Osteoblast (primary cell): ENCODE results near the gene LTB4R2. TPM values are rescaled to one million over a fixed set of nuclear protein-coding genes. Genes with fewer than 3 reads are reported as not detected.
A peak's percentile ranks its signal among the peaks of the same experiment; 100 is the strongest.

Experiments
- DNase-seq: peaks from one replicate; pipeline ENCODE4 v3.0.0; 2011; ENCODE audit warnings: low spot score, mixed read lengths; ENCODE audit not compliant: insufficient read length; ENCODE audit errors: missing footprints
- H2AFZ ChIP-seq: 2 replicates; pipeline ENCODE4 v1.6.0; 2011; ENCODE audit warnings: mild to moderate bottlenecking, low read length
- H3K27ac ChIP-seq: 2 replicates; pipeline ENCODE4 v1.5.1; 2011; ENCODE audit warnings: mild to moderate bottlenecking, low read depth, low read length, moderate library complexity
- H3K27me3 ChIP-seq: 2 replicates; pipeline ENCODE4 v1.6.0; 2012; ENCODE audit warnings: mild to moderate bottlenecking, control low read depth, inconsistent platforms, low read length, moderate library complexity; ENCODE audit not compliant: insufficient read depth
- H3K36me3 ChIP-seq: 2 replicates; pipeline ENCODE4 v1.5.1; 2011; ENCODE audit warnings: mild to moderate bottlenecking, low read length, control low read depth, moderate library complexity; ENCODE audit not compliant: insufficient read depth
- H3K4me1 ChIP-seq: 2 replicates; pipeline ENCODE4 v1.5.1; 2011; ENCODE audit warnings: mild to moderate bottlenecking, low read length, control low read depth, moderate library complexity; ENCODE audit not compliant: insufficient read depth
- H3K4me2 ChIP-seq: 2 replicates; pipeline ENCODE4 v1.6.0; 2011; ENCODE audit warnings: mild to moderate bottlenecking, low read length; ENCODE audit not compliant: insufficient read depth
- H3K4me3 ChIP-seq: fragments of 200-600 bp; sonication (generic); 3 replicates; pipeline ENCODE4 v1.5.1; 2012; ENCODE audit warnings: mild to moderate bottlenecking, low read length, inconsistent platforms; ENCODE audit not compliant: insufficient read depth
- H3K79me2 ChIP-seq: 2 replicates; pipeline ENCODE4 v1.6.0; 2012; ENCODE audit warnings: mild to moderate bottlenecking, low read length, control low read depth, inconsistent platforms; ENCODE audit not compliant: insufficient read depth
- H3K9me3 ChIP-seq: 2 replicates; pipeline ENCODE4 v1.5.1; 2011; ENCODE audit warnings: low read depth, low read length, control low read depth
- H4K20me1 ChIP-seq: 2 replicates; pipeline ENCODE4 v1.6.0; 2012; ENCODE audit warnings: mild to moderate bottlenecking, low read length, control low read depth; ENCODE audit not compliant: insufficient read depth
- total RNA-seq: library from RNA; depleted of rRNA; stranded (reverse); fragments of >200 nt; gene quantifications from 2 replicates; pipeline ENCODE4 v1.2.3, GENCODE V29; 2012
- TF ChIP-seq, protein P1 (sequence below): IDR thresholded peaks from 2 replicates; pipeline ENCODE4 v1.5.1; 2011; ENCODE audit warnings: mild to moderate bottlenecking, low read depth, low read length, moderate library complexity; ENCODE audit errors: extremely low read depth

Gene LTB4R2
- total RNA-seq, 1 donor, result 5.1 TPM

DNA sequence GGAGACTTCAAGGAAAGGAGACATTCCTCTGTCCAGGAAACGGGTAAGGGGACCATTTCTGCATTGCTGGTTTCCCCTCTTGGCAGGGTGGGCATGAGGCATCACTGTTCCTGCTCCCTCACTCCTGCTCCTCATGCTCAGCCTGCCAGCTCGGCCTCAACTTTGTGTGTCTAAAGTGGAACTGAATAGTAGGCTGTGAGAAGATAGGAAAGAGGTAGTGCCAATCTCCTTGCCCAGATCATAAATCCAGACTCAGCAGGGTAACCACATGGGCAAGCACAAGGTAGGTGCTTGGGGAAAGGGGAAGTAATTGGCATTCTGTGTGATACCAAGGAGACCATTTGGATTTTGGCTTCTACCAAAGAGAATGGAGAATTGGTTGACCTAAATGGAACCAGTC is 4.0 kb downstream of the LTB4R2 start:
- H3K4me3 ChIP-seq, result no peak overlapping the region
- TF ChIP-seq, protein P1, sequence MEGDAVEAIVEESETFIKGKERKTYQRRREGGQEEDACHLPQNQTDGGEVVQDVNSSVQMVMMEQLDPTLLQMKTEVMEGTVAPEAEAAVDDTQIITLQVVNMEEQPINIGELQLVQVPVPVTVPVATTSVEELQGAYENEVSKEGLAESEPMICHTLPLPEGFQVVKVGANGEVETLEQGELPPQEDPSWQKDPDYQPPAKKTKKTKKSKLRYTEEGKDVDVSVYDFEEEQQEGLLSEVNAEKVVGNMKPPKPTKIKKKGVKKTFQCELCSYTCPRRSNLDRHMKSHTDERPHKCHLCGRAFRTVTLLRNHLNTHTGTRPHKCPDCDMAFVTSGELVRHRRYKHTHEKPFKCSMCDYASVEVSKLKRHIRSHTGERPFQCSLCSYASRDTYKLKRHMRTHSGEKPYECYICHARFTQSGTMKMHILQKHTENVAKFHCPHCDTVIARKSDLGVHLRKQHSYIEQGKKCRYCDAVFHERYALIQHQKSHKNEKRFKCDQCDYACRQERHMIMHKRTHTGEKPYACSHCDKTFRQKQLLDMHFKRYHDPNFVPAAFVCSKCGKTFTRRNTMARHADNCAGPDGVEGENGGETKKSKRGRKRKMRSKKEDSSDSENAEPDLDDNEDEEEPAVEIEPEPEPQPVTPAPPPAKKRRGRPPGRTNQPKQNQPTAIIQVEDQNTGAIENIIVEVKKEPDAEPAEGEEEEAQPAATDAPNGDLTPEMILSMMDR, result no peak
- no peak overlapping the region for H3K4me2 ChIP-seq
- no peaks in the 10 kb centered on the region for H3K36me3 ChIP-seq
- H4K20me1 ChIP-seq, result no peaks in the 10 kb centered on the region
- no peaks in the 10 kb centered on the region for H3K79me2 ChIP-seq
- no peak overlapping the region for H3K27ac ChIP-seq
- peaks cover 23% of the 10 kb centered on the region for H3K4me1 ChIP-seq
- peak; percentile 69 for DNase-seq
- no peaks in the 10 kb centered on the region for H3K9me3 ChIP-seq
- no peak overlapping the region for H2AFZ ChIP-seq
- peaks cover 7% of the 10 kb centered on the region for H3K27me3 ChIP-seq

DNA sequence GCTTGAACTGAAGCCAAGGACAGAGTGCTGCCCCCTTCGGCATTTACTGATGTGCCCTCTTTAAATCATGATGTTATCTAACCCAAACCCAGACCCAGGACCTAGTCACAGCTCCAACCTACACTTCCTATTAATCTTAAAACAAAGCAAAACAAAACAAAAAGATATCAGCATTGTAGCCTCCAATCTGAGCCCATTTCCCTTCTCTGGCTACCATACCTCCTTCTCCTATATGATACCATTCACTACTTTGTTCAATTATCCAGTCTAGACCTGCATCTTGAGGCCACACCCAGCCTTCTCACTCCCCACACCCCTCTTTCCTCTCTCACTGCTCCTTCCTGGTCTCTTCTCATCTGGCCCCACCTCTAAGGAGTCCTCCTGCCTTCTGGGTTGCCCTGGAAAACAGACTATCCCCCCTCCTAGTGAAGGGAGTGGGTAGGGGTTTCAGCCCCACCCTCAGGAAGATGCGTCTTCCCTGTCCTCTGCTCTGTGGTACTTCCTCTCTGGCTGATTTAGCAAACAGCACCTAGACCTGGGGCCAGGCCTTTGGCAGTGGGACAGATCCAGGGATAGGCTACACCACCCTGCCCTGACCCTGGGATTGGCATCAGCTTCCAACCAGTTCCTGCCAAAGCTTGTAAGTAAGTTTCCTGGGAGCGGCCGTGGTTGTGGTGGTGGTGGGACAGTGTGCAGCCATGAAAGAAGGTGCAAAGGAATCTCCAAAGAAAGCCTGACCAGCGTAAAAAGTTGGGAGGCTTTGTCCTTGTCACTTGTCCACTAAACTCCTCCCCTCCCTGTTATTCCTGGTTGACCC is 4.6 kb downstream of the LTB4R2 start:
- H3K36me3 ChIP-seq, result no peaks in the 10 kb centered on the region
- no peaks in the 10 kb centered on the region for H3K79me2 ChIP-seq
- no peaks in the 10 kb centered on the region for H4K20me1 ChIP-seq
- TF ChIP-seq, protein P1, result no peak
- peak; percentile 70 for DNase-seq
- peaks cover 23% of the 10 kb centered on the region for H3K4me1 ChIP-seq
- no peak overlapping the region for H3K27ac ChIP-seq
- no peak overlapping the region for H3K4me3 ChIP-seq
- peaks cover 7% of the 10 kb centered on the region for H3K27me3 ChIP-seq
- no peak overlapping the region for H2AFZ ChIP-seq
- no peak overlapping the region for H3K4me2 ChIP-seq
- H3K9me3 ChIP-seq, result no peaks in the 10 kb centered on the region

DNA sequence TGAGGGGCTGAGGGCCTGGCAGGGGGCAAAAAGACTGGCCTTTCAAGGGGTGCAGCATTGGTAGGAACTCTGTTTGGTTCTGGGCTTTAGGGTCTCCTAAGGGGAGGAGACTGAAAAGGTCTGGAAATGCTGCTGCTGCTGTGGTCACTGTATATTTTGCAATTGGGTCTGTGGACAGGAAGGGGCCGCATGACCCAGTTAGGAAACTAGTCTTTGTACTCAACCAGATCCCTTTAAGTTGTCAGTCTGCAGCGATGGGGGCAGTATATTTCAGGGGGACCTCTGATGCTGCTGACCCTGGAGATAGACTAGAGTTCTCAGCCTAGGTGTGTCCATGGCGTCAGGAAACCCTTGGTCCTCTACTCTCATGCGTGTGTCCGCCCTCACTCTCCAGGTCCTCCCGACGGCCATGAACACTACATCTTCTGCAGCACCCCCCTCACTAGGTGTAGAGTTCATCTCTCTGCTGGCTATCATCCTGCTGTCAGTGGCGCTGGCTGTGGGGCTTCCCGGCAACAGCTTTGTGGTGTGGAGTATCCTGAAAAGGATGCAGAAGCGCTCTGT is 5.4 kb downstream of the LTB4R2 start:
- H3K9me3 ChIP-seq, result no peaks in the 10 kb centered on the region
- no peaks in the 10 kb centered on the region for H4K20me1 ChIP-seq
- H3K4me3 ChIP-seq, result no peak overlapping the region
- peaks cover 20% of the 10 kb centered on the region for H3K4me1 ChIP-seq
- DNase-seq, result peak; percentile 89
- TF ChIP-seq, protein P1, result no peak
- no peaks in the 10 kb centered on the region for H3K36me3 ChIP-seq
- no peak overlapping the region for H3K27ac ChIP-seq
- no peak overlapping the region for H2AFZ ChIP-seq
- H3K79me2 ChIP-seq, result no peaks in the 10 kb centered on the region
- H3K4me2 ChIP-seq, result no peak overlapping the region
- H3K27me3 ChIP-seq, result peaks cover 7% of the 10 kb centered on the region
